Neutrophil (primary cell): ENCODE results near the gene MED4.

Source experiments
- H3K27ac ChIP-seq: fragments of 200-600 bp; sonication (generic); 2 replicates; pipeline ENCODE4 v1.5.1; 2016; ENCODE audit warnings: mild to moderate bottlenecking, moderate library complexity
- H3K27me3 ChIP-seq: fragments of 200-600 bp; sonication (generic); 2 replicates; pipeline ENCODE4 v1.6.0; 2016; ENCODE audit warnings: mild to moderate bottlenecking
- H3K36me3 ChIP-seq: fragments of 200-600 bp; sonication (generic); 2 replicates; pipeline ENCODE4 v1.5.1; 2017
- H3K4me1 ChIP-seq, 2 experiments: fragments of 200-600 bp in 1 of 2; sonication (generic) in 1 of 2; 1 replicate in 1 of 2; 2 replicates in 1 of 2; pipeline versions ENCODE4 v1.5.1 to v1.6.1; 2013 to 2016; ENCODE audit warnings: low read depth in 1 of 2, low read length in 1 of 2, mild to moderate bottlenecking in 1 of 2, moderate library complexity in 1 of 2; ENCODE audit not compliant: control insufficient read depth in 1 of 2, insufficient read depth in 1 of 2
- H3K4me3 ChIP-seq, 2 experiments: fragments of 200-600 bp in 1 of 2; sonication (generic) in 1 of 2; 1 replicate in 1 of 2; 2 replicates in 1 of 2; pipeline ENCODE4 v1.5.1; 2013 to 2016; ENCODE audit warnings: low read depth in 1 of 2, low read length in 1 of 2, mild to moderate bottlenecking in 1 of 2, moderate library complexity in 1 of 2
- H3K9me3 ChIP-seq: fragments of 200-600 bp; sonication (generic); 2 replicates; pipeline ENCODE4 v1.5.1; 2016
- CTCF ChIP-seq: fragments of 200-600 bp; sonication (generic); IDR thresholded peaks from 2 replicates; pipeline ENCODE4 v1.5.1; 2016; ENCODE audit warnings: antibody characterized with exemption

Gene MED4

GRCh38 chr13:48037346-48038173 lies 57.3 kb downstream of the MED4 start, which contains the start of gene NUDT15:
Gene NUDT15, plus strand, starts transcription at chr13:48037726. Its CDS starts 21 bp downstream, at chr13:48037747.
- H3K4me3 ChIP-seq: peak within 1 kb of the TSS; percentile 88 to 91
- H3K27me3 ChIP-seq: no peaks in the 10 kb centered on the region
- H3K4me1 ChIP-seq: peaks cover 15 to 17% of the 10 kb centered on the region in 2 experiments
- no peaks in the 10 kb centered on the region for H3K36me3 ChIP-seq
- H3K9me3 ChIP-seq: peaks cover 1% of the 10 kb centered on the region
- peak within 1 kb of the TSS; percentile 91 for H3K27ac ChIP-seq
- peak; percentile 97 for TF ChIP-seq CTCF

DNA sequence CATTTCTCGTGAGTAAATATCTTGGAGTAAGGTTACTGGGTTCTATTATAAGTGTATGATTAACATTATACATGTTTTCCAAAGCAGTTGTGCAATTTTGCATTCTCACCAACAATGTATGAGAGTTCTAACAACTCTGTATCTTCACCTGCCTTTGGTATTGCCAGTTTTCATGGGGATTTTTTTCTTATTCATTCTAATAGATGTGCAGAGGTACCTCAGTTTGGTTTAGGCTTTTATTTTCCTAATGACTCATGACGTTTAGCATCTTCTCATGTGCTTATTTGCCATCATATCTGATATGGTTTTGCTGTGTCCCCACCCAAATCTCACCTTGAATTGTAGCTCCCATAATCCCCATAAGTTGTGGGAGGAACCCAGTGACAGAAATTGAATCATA lies 65.0 kb downstream of the MED4 start:
- no peak for TF ChIP-seq CTCF
- no peak overlapping the region for H3K4me3 ChIP-seq
- no peaks in the 10 kb centered on the region for H3K27me3 ChIP-seq
- H3K27ac ChIP-seq: no peak overlapping the region
- no peaks in the 10 kb centered on the region for H3K36me3 ChIP-seq
- no peaks in the 10 kb centered on the region for H3K4me1 ChIP-seq
- peaks cover 11% of the 10 kb centered on the region for H3K9me3 ChIP-seq

GRCh38 chr13:48028066-48028465 lies 66.8 kb downstream of the MED4 start:
- Histone ChIP-seq H3K27ac (no peak overlapping the region), H3K4me1 (no peaks in the 10 kb centered on the region)
- no peak for TF ChIP-seq CTCF

More at GRCh38 chr13:48028066-48028465, 66.8 kb downstream of the MED4 start:
- H3K4me3 ChIP-seq: no peak overlapping the region
- H3K36me3 ChIP-seq: no peaks in the 10 kb centered on the region
- H3K9me3 ChIP-seq: peaks cover 11% of the 10 kb centered on the region
- no peaks in the 10 kb centered on the region for H3K27me3 ChIP-seq
